Calu3 (cell line): ENCODE measurements around the gene AMMECR1L. TPM values are rescaled to one million over a fixed set of nuclear protein-coding genes. Genes with fewer than 3 reads are reported as not detected.
"Not testable (repeated sequence)": the region's sequence is repeated elsewhere in the genome, so short reads cannot be mapped to it uniquely, and the experiment has no call there.

ENCODE experiments used
- Bru-seq: library from RNA; stranded (reverse); fragments of 400-500 nt; gene quantifications from one replicate; lab custom pipeline; 2021; lab: Mats Ljungman, UMichigan
- BruChase-seq, 2 experiments: library from RNA; stranded (reverse); fragments of 400-500 nt; gene quantifications; one replicate each; lab custom pipeline; 2021; lab: Mats Ljungman, UMichigan
- BruUV-seq: library from RNA; stranded (reverse); fragments of 400-500 nt; replicated peaks from 2 replicates; lab custom pipeline; 2021; lab: Mats Ljungman, UMichigan
- CTCF ChIA-PET: fragments of 300-600 bp; sonication (Branson Sonifier 250); formaldehyde crosslinking; loops from one replicate; lab custom pipeline; 2022; ENCODE audit warnings: antibody characterized with exemption; lab: Charles Lee
- DNase-seq: peaks from one replicate; pipeline ENCODE4 v3.0.0; 2022
- H3K27ac Mint-ChIP-seq: one replicate; pipeline ENCODE4 v1.8.0; 2022; ENCODE audit warnings: mixed read lengths; ENCODE audit not compliant: unreplicated experiment
- H3K27me3 Mint-ChIP-seq: one replicate; pipeline ENCODE4 v1.8.0; 2022; ENCODE audit warnings: mixed read lengths; ENCODE audit not compliant: unreplicated experiment
- H3K36me3 Mint-ChIP-seq: one replicate; pipeline ENCODE4 v1.8.0; 2022; ENCODE audit warnings: mild to moderate bottlenecking, moderate library complexity, mixed read lengths; ENCODE audit not compliant: insufficient read depth, unreplicated experiment
- H3K4me1 Mint-ChIP-seq: one replicate; pipeline ENCODE4 v1.8.0; 2022; ENCODE audit warnings: mild to moderate bottlenecking, low read depth, mixed read lengths; ENCODE audit not compliant: unreplicated experiment
- H3K4me3 Mint-ChIP-seq: one replicate; pipeline ENCODE4 v1.8.0; 2022; ENCODE audit warnings: mild to moderate bottlenecking, low read depth, moderate library complexity, mixed read lengths; ENCODE audit not compliant: unreplicated experiment
- H3K9me3 Mint-ChIP-seq: one replicate; pipeline ENCODE4 v1.8.0; 2022; ENCODE audit warnings: low read depth, mixed read lengths; ENCODE audit not compliant: unreplicated experiment
- CTCF ChIP-seq: fragments of 200-600 bp; IDR thresholded peaks from one replicate; pipeline ENCODE4 v1.8.0; 2022; ENCODE audit warnings: antibody characterized with exemption; ENCODE audit not compliant: unreplicated experiment
- intact Hi-C: fragments of 100-400 bp; cut with micrococcal nuclease; formaldehyde crosslinking; loops from one replicate; pipeline ENCODE4 v1.10.0; 2022; ENCODE audit not compliant: unreplicated experiment
- long read RNA-seq: library from polyadenylated mRNA; stranded (forward); transcript quantifications from one replicate; pipeline ENCODE4 v2.0.0, GENCODE V29; 2022
- total RNA-seq: library from RNA; stranded (reverse); gene quantifications from 2 replicates; pipeline ENCODE4 v1.2.3, GENCODE V29; 2022

Gene AMMECR1L
- total RNA-seq (19.8 and 21.6 TPM in 2 replicates), Bru-seq, nascent RNA (percentile 84 among the genes with signal in this experiment), BruChase-seq, experiment 1, labeled RNA remaining after a 6-hour chase (percentile 79 among the genes with signal in this experiment), BruChase-seq, experiment 2, labeled RNA remaining after a 2-hour chase (percentile 90 among the genes with signal in this experiment)
- long read RNA-seq, full-length matches to known transcripts = 2 of 8 reads
- long read RNA-seq, partial matches to known transcripts = 0 of 8 reads
- long read RNA-seq, other reads (novel, unspliced or antisense) = 6 of 8 reads

GRCh38 chr2:127885780-127886592 lies at the start of gene AMMECR1L:
Gene AMMECR1L, minus strand, starts transcription at chr2:127885956. Its CDS starts 11,722 bp downstream, at chr2:127874234.
- DNase-seq = peak; percentile 79
- CTCF ChIA-PET, H3K27me3 Mint-ChIP-seq, intact Hi-C loops, H3K9me3 Mint-ChIP-seq, BruUV-seq: not testable (repeated sequence)
- H3K4me3 Mint-ChIP-seq = peak within 1 kb of the TSS; percentile 92
- peak within 1 kb of the TSS; percentile 92 for H3K27ac Mint-ChIP-seq
- peaks cover 25% of the 10 kb centered on the region for H3K4me1 Mint-ChIP-seq
- H3K36me3 Mint-ChIP-seq = peaks cover 41% of the 10 kb centered on the region

DNA sequence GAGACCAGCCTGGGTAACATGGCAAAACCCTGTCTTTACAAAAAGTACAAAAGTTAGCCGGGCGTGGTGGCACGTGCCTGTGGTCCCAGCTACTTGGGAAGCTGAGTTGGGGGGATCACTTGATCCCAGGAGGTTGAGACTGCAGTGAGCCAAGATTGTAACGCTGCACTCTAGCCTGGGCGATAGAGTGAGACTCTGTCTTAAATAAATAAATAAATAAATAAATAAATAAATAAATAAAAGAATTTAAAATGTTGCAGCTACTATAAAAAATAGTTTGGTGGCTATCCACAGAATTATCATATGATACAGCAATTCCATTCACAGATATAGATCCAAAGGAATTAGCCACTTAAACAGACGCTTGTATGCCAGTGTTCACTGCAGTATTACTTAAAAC lies 49.6 kb upstream of the AMMECR1L start:
- H3K36me3 Mint-ChIP-seq = no peaks in the 10 kb centered on the region
- H3K27ac Mint-ChIP-seq = no peak overlapping the region
- no peak overlapping the region for H3K4me3 Mint-ChIP-seq
- H3K27me3 Mint-ChIP-seq = no peaks in the 10 kb centered on the region
- H3K9me3 Mint-ChIP-seq = no peaks in the 10 kb centered on the region
- DNase-seq = no peak
- no peaks in the 10 kb centered on the region for H3K4me1 Mint-ChIP-seq
- no peak for TF ChIP-seq CTCF
- no TSS peak for BruUV-seq
- CTCF ChIA-PET = no interaction called here
- intact Hi-C loops = no loop called here

GRCh38 chr2:127932199-127932876 lies 46.6 kb upstream of the AMMECR1L start:
- Mint-ChIP-seq H3K9me3 (no peaks in the 10 kb centered on the region), H3K27ac (no peak overlapping the region), H3K36me3 (no peaks in the 10 kb centered on the region), H3K4me3 (no peak overlapping the region), H3K27me3 (no peaks in the 10 kb centered on the region), H3K4me1 (no peaks in the 10 kb centered on the region)
- intact Hi-C loops = no loop called here
- BruUV-seq = no TSS peak
- TF ChIP-seq CTCF = no peak
- CTCF ChIA-PET = interaction anchor here (0.7 kb wide), 2 partner anchors 10 to 42 kb away, joined by 3 to 7 read pairs; no protein-coding TSS in a partner anchor
- peak; percentile 9 for DNase-seq

DNA sequence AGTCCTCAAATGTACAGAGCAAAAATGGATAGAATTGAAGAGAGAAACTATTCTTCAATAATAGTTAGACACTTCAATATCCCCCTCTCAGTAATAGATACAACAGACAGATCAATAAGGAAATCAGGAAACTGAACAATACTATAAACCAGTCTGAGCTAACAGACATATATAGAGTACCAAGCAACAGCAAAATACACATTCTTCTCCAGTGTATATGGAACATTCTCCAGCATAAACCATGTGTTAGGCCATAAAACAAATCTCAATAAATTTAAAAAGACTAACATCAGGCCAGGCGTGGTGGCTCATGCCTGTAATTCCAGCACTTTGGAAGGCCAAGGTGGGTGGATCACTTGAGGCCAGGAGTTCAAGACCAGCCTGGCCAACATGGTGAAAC lies 43.7 kb upstream of the AMMECR1L start:
- Mint-ChIP-seq H3K9me3 (no peaks in the 10 kb centered on the region), H3K36me3 (no peaks in the 10 kb centered on the region), H3K4me3 (no peak overlapping the region), H3K27me3 (no peaks in the 10 kb centered on the region), H3K4me1 (no peaks in the 10 kb centered on the region), H3K27ac (no peak overlapping the region)
- no peak for TF ChIP-seq CTCF
- BruUV-seq = no TSS peak
- no peak for DNase-seq
- intact Hi-C loops = no loop called here
- CTCF ChIA-PET = no interaction called here
